ENCODE results near the gene ZNF746.

Gene ZNF746

DNA sequence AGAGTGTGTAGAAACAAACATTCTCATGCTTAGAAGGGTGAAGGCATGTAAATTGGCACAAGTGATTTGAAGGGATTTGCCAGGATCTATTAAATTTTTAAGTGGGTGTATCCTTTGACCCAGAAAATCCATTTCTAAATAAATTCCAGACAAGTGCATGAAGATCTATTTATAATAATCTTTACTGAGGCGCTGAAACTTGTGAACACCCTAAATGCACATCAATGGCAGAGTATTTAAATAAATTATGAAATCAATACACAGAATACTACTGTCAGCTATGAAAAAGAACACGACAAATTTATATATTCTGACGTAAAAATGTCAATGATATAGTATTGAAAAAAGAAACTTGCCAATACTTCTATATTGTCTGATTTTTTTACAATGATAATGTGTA lies 54.7 kb downstream of the ZNF746 start:
- H3K4me3 ChIP-seq = no peak overlapping the region
- no peak for DNase-seq (ENCODE audit: low spot score)
- TF ChIP-seq, protein P1, sequence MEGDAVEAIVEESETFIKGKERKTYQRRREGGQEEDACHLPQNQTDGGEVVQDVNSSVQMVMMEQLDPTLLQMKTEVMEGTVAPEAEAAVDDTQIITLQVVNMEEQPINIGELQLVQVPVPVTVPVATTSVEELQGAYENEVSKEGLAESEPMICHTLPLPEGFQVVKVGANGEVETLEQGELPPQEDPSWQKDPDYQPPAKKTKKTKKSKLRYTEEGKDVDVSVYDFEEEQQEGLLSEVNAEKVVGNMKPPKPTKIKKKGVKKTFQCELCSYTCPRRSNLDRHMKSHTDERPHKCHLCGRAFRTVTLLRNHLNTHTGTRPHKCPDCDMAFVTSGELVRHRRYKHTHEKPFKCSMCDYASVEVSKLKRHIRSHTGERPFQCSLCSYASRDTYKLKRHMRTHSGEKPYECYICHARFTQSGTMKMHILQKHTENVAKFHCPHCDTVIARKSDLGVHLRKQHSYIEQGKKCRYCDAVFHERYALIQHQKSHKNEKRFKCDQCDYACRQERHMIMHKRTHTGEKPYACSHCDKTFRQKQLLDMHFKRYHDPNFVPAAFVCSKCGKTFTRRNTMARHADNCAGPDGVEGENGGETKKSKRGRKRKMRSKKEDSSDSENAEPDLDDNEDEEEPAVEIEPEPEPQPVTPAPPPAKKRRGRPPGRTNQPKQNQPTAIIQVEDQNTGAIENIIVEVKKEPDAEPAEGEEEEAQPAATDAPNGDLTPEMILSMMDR (IDR thresholded peaks at IDR 0.05) = no peak
- no peak overlapping the region for H3K27ac ChIP-seq

DNA sequence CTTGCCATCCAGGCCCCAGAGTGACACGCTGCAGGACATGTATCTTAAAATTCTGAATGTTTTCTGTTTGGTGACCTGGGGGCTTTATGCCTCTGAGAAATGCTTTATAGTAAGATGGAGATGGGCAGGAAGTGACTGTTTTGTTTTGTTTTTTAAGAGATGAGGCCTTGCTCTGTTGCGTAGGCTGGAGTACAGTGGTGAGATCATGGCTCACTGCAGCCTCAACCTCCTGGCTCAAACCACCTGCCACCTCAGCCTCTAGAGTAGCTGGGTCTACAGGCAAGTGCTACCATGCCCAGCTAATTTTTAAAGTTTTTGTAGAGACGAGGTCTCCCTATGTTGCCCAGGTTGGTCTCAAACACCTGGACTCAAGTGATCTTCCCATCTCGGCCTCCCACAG lies 57.4 kb downstream of the ZNF746 start:
- TF ChIP-seq, protein P1 (IDR thresholded peaks at IDR 0.05) = no peak
- no peak for DNase-seq (ENCODE audit: low spot score)
- Histone ChIP-seq H3K27ac (no peak overlapping the region), H3K4me3 (no peak overlapping the region)

DNA sequence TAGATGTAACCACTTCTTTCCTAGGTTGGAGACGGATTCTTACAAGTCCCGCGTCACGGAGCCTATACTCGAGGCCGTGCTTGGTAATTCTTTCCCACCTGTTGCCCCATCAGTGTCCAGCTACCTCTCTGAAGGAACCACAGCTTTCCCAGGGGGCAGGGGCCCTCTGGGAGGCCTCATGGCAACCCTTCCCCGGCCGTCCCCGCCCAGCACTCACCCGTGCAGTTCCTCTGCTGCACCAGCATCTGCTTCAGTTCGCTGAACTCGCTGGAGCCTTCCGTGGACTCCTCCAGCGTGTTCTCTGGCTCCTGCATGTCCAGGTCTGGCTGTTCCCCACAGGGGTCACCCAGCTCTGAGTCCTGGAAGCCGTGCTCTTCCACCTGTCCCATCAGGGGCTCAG lies 61.3 kb downstream of the ZNF746 start:
- DNase-seq (ENCODE audit: low spot score) = no peak
- Histone ChIP-seq H3K27ac (no peak overlapping the region), H3K4me3 (no peak overlapping the region)
- TF ChIP-seq, protein P1 (IDR thresholded peaks at IDR 0.05) = no peak

DNA sequence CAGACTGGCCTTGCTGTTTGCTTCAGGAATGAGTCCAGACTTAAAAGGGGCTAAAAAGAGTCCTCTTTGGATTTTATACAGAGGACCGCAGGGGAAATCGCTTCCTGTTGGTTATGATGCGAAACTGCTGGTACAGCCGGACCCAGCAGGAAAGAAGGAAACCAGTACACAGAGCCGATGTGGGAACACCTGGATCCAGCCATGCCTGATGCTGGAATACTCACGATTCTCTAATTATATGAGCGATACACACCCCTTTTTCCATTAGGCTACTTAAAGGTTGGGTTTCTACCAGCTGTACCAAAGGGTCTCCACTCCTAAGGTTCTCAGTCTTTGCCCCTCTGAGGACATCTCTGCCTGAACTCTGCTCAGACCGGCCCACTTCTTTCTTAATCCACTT lies 64.5 kb downstream of the ZNF746 start:
- DNase-seq (ENCODE audit: low spot score) = no peak
- Histone ChIP-seq H3K4me3 (no peak overlapping the region), H3K27ac (no peak overlapping the region)
- TF ChIP-seq, protein P1 (IDR thresholded peaks at IDR 0.05) = no peak

DNA sequence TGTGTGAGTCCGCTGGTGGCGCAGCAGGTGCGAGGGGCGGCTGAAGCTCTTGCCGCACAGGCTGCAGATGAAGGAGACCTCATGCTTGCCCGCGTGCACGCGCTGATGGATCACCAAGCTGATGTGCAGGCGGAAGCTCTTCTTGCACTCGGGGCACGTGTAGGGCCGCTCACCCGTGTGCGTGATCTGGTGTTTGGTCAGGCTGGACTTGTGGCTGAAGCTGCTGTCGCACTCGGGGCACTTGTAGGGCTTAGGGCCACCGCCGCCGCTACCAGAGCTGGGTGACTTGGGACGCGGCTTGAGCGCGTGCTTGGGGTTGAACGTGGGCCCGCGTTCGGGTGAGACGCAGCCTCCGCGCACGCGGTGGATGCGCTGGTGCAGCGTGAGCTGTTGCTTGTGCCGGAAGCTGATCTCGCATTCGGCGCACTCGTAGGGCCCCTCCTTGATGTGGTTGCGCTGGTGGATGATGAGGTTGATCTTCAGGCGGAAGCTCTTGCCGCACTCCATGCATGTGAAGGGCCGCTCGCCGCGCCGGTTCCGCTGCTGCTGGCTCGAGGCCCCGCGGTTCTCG lies 65.4 kb downstream of the ZNF746 start:
- no peak for DNase-seq (ENCODE audit: low spot score)
- H3K4me3 ChIP-seq = no peak overlapping the region
- TF ChIP-seq, protein P1 (IDR thresholded peaks at IDR 0.05) = no peak
- H3K27ac ChIP-seq = no peak overlapping the region

DNA sequence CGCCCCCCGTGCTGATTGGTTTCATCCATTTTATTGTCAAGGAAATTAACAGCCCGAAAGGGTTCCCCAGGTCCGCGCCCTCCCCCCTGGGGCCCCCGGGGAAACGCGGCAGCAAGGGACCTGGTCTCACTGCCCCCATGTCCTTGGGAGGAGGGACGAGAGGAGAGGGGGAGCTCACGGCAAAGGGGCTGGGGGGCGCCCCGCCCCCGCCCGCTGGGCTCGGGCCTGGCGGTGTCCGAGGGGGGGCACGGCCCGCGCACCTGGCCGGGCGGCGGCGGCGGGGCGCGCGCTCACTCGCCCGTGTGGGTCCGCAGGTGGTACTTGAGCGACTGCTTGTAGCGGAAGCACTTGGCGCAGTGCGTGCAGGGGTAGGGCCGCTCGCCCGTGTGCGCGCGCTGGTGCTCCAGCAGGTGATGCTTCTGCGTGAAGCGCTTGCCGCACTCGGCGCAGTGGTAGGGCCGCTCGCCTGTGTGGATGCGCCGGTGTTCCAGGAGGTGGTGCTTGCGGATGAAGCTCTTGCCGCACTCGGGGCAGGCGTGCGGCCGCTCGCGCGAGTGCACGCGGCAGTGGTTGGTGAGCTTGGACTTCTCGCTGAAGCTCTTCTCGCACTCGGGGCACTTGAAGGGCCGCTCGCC lies 66.0 kb downstream of the ZNF746 start:
- no peak overlapping the region for H3K27ac ChIP-seq
- TF ChIP-seq, protein P1 (IDR thresholded peaks at IDR 0.05) = no peak
- H3K4me3 ChIP-seq = no peak overlapping the region
- no peak for DNase-seq (ENCODE audit: low spot score)

DNA sequence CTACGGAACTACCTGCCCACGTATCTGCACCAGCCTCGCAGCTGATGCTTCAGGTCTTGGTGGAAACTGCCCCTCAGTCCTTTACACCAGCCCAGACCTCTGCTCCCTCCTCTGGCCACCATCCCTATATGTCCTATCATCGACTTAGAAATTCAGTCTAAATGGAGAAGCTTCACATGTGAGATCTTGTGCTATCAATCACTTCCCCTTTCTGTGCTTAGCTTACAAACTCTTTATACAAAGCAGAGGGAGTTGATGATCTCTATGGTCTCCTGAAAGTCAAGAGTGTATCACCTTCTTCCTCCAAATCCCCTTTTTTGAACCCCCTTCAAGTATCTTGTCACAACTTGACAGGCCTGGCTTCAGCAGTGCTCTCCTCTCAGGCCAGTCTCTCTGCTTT lies 67.4 kb downstream of the ZNF746 start:
- TF ChIP-seq, protein P1 (IDR thresholded peaks at IDR 0.05) = no peak
- no peak for DNase-seq (ENCODE audit: low spot score)
- no peak overlapping the region for H3K27ac ChIP-seq
- no peak overlapping the region for H3K4me3 ChIP-seq
